Upper lobe of left lung (tissue), 6 donors: Measurements from ENCODE around the gene SOCS7. TPM values are rescaled to one million over a fixed set of nuclear protein-coding genes. Genes with fewer than 3 reads are reported as not detected.

ENCODE experiments used
- ATAC-seq, 2 donors: fragments of 200-7000 bp; cut with Tn5 transposase; one replicate each; pipeline ENCODE4 v1.9.1; 2022; ENCODE audit warnings: mild to moderate bottlenecking in 2 of 2, moderate library complexity in 2 of 2; ENCODE audit not compliant: low FRiP score in 2 of 2
- DNase-seq, 2 donors: peaks; one replicate each; pipeline ENCODE4 v3.0.0-alpha.2; 2019 to 2020
- H3K27ac ChIP-seq, 4 donors: fragments of 200-600 bp; sonication (generic); one replicate each; pipeline ENCODE4 v1.5.1; 2016 to 2019
- H3K27me3 ChIP-seq, 4 donors: fragments of 200-600 bp; sonication (generic); one replicate each; pipeline ENCODE4 v1.5.1; 2017 to 2019
- H3K36me3 ChIP-seq, 4 donors: fragments of 200-600 bp; sonication (generic); one replicate each; pipeline ENCODE4 v1.5.1; 2016 to 2019
- H3K4me1 ChIP-seq, 4 donors: fragments of 200-600 bp; sonication (generic); one replicate each; pipeline ENCODE4 v1.5.1; 2018 to 2019
- H3K4me3 ChIP-seq, 4 donors: fragments of 200-600 bp; sonication (generic); one replicate each; pipeline ENCODE4 v1.5.1; 2017 to 2019; ENCODE audit warnings: mild to moderate bottlenecking in 2 of 4, moderate library complexity in 1 of 4
- H3K9me3 ChIP-seq, 4 donors: fragments of 200-600 bp; sonication (generic); one replicate each; pipeline ENCODE4 v1.5.1; 2018 to 2019
- EP300 ChIP-seq, 4 donors: sonication (generic); formaldehyde crosslinking; IDR thresholded peaks; one replicate each; pipeline ENCODE4 v1.5.1; 2017; ENCODE audit warnings: antibody characterized with exemption in 4 of 4, control low read depth in 2 of 4
- POLR2A ChIP-seq, 4 donors: fragments of 450-650 bp; IDR thresholded peaks; one replicate each; pipeline ENCODE4 v1.5.1; 2016 to 2017; ENCODE audit warnings: antibody characterized with exemption in 4 of 4, mild to moderate bottlenecking in 2 of 4
- POLR2AphosphoS5 ChIP-seq, 2 donors: sonication (generic); formaldehyde crosslinking; IDR thresholded peaks; one replicate each; pipeline ENCODE4 v1.5.1; 2017; ENCODE audit warnings: antibody characterized with exemption in 2 of 2
- WGBS, 2 donors: methylation state at CpG; one replicate each; pipeline ENCODE4 v1.1.5; 2017 to 2018; 5-methylcytosine and 5-hydroxymethylcytosine counted together
- total RNA-seq, 6 donors: library from RNA; depleted of rRNA in 4 of 6; stranded (reverse); fragments of >200 nt in 4 of 6; gene quantifications; one replicate each; pipeline versions ENCODE4 v1.1.0 to v1.2.1, GENCODE V29; 2016 to 2021
- TF ChIP-seq, protein P1 (sequence below), 6 experiments: fragments of 450-650 bp in 4 of 6; fragments of 200-600 bp in 2 of 6; sonication (generic) in 2 of 6; IDR thresholded peaks; one replicate each; pipeline ENCODE4 v1.5.1; 2016 to 2019; ENCODE audit warnings: antibody characterized with exemption in 6 of 6
- donor health status: DM: no; HTN: no; CAD: no; lungs with moderate emphysema.
- donor health status: DM: no; HTN: yes; CAD: no; lungs with severe emphysema.

The SOCS7 gene
- total RNA-seq, 6 donors from 2014 or later = 17.5 to 40.4 (median 23.3) TPM

DNA sequence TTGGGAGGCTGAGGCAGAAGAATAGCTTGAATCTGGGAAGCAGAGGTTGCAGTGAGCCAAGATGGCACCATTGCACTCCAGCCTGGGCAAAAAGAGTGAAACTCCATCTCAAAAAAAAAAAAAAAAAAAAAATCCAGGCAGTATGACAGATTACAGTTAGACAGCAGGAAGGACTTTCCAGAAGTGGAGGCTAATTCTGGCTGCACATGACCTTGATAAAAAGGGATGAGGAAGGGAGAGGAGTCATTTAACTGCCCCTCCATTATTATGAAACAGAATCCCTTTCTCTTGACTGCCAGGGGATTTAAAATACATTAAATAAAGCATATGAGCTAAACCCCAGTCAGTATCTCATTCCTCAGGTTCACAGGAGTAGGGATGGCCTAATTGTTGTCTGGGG lies 74.8 kb downstream of the SOCS7 start:
- TF ChIP-seq, protein P1, sequence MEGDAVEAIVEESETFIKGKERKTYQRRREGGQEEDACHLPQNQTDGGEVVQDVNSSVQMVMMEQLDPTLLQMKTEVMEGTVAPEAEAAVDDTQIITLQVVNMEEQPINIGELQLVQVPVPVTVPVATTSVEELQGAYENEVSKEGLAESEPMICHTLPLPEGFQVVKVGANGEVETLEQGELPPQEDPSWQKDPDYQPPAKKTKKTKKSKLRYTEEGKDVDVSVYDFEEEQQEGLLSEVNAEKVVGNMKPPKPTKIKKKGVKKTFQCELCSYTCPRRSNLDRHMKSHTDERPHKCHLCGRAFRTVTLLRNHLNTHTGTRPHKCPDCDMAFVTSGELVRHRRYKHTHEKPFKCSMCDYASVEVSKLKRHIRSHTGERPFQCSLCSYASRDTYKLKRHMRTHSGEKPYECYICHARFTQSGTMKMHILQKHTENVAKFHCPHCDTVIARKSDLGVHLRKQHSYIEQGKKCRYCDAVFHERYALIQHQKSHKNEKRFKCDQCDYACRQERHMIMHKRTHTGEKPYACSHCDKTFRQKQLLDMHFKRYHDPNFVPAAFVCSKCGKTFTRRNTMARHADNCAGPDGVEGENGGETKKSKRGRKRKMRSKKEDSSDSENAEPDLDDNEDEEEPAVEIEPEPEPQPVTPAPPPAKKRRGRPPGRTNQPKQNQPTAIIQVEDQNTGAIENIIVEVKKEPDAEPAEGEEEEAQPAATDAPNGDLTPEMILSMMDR (IDR thresholded peaks at IDR 0.05) = no peak
- TF ChIP-seq EP300 (IDR thresholded peaks at IDR 0.05) = no peak
- no peak for TF ChIP-seq POLR2AphosphoS5 (IDR thresholded peaks at IDR 0.05)
- TF ChIP-seq POLR2A (IDR thresholded peaks at IDR 0.05) = no peak
- peaks cover 34 to 65% (median 46%) of the 10 kb centered on the region in 4 donors for H3K4me1 ChIP-seq
- H3K4me3 ChIP-seq = no peak overlapping the region
- no peak for DNase-seq
- H3K27me3 ChIP-seq = no peaks in the 10 kb centered on the region
- no peak for ATAC-seq
- H3K9me3 ChIP-seq = no peaks in the 10 kb centered on the region
- no peaks in the 10 kb centered on the region for H3K36me3 ChIP-seq
- peak overlapping the region in 2 of 4 donors; percentile 88 to 93 for H3K27ac ChIP-seq

DNA sequence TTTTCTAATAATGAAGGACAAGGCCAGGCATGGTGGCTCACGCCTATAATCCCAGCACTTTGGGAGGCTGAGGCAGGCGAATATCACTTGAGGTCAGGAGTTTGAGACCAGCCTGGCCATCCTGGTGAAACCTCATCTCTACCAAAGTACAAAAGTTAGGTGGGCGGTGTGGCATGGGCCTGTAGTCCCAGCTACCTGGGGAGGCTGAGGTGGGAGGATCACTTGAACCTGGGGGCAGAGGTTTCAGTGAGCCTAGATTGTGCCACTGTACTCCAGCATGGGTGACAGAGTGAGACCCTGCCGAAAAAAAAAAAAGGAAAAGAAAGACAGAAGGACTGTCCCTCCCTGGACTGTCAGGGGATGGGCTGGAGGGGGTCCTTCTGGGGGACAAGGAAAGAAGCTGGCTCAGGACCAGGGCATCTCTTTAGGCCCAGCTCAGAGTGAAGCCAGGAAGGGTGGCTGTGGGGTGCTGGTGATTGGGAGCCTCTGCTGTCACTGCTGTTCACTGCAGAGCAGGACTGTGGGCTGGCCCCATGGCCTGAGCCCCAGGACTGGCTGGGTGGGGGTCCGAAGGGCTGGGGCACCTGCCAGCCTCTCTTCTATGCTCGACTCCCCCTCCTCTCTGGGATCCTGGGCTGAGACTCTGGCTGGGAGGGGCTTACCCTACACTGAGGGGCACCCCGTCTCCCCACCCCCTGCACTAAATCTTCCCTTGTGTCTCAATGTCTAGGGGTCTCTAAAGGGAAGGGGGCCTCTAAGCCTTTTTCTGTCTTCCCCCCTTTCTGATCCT lies 75.7 kb downstream of the SOCS7 start:
- peak overlapping the region; percentile 86 to 93 (median 88) for H3K27ac ChIP-seq

GRCh38 chr17:38428112-38428642 lies 76.5 kb downstream of the SOCS7 start, which contains the start of gene ARHGAP23:
ARHGAP23 (plus strand) TSS chr17:38428464; CDS start chr17:38428486, 22 bp downstream.
- Histone ChIP-seq H3K36me3 (no peaks in the 10 kb centered on the region), H3K27me3 (no peaks in the 10 kb centered on the region), H3K9me3 (no peaks in the 10 kb centered on the region), H3K27ac (peak within 1 kb of the TSS; percentile 86 to 93 (median 88)), H3K4me3 (peak within 1 kb of the TSS; percentile 68 to 90 (median 80)), H3K4me1 (peaks cover 33 to 63% (median 46%) of the 10 kb centered on the region in 4 donors)
- TF ChIP-seq, protein P1 (IDR thresholded peaks at IDR 0.05) = no peak
- no peak for TF ChIP-seq POLR2A (IDR thresholded peaks at IDR 0.05)
- TF ChIP-seq POLR2AphosphoS5 (IDR thresholded peaks at IDR 0.05) = peak in 1 of 2 donors; percentile 37
- TF ChIP-seq EP300 (IDR thresholded peaks at IDR 0.05) = no peak
- WGBS, 2 donors = 0 to 2% methylated on average over 6 to 7 of the region's 46 CpGs
- DNase-seq (peak; percentile 81 to 91), ATAC-seq (peak; percentile 36 to 80)

More for the DNA sequence above, 75.7 kb downstream of the SOCS7 start:
- 59 to 66% methylated on average over 7 of the region's 7 CpGs for WGBS, 2 donors
- DNase-seq = peak in 1 of 2 donors; percentile 40
- ATAC-seq = no peak
- no peak for TF ChIP-seq POLR2A (IDR thresholded peaks at IDR 0.05)
- no peak for TF ChIP-seq EP300 (IDR thresholded peaks at IDR 0.05)
- TF ChIP-seq, protein P1 (IDR thresholded peaks at IDR 0.05) = no peak
- no peak for TF ChIP-seq POLR2AphosphoS5 (IDR thresholded peaks at IDR 0.05)
- no peaks in the 10 kb centered on the region for H3K9me3 ChIP-seq
- no peaks in the 10 kb centered on the region for H3K27me3 ChIP-seq
- H3K36me3 ChIP-seq = no peaks in the 10 kb centered on the region
- H3K4me1 ChIP-seq = peaks cover 33 to 63% (median 46%) of the 10 kb centered on the region in 4 donors
- H3K4me3 ChIP-seq = peak overlapping the region; percentile 5 to 90 (median 76)

- peak; percentile 24 to 70 for ATAC-seq
- 1% methylated on average over 25 of the region's 56 CpGs; no CpG with 5 or more reads in 1 of the 2 donors for WGBS, 2 donors
- no peaks in the 10 kb centered on the region for H3K36me3 ChIP-seq
- H3K4me3 ChIP-seq = peak overlapping the region; percentile 68 to 90 (median 80)
- peaks cover 33 to 61% (median 46%) of the 10 kb centered on the region in 4 donors for H3K4me1 ChIP-seq
- no peaks in the 10 kb centered on the region for H3K27me3 ChIP-seq
- H3K9me3 ChIP-seq = no peaks in the 10 kb centered on the region
- H3K27ac ChIP-seq = peak overlapping the region; percentile 86 to 93 (median 88)
- no peak for TF ChIP-seq EP300 (IDR thresholded peaks at IDR 0.05)
- no peak for TF ChIP-seq POLR2A (IDR thresholded peaks at IDR 0.05)
- peak; percentile 8 to 19 for TF ChIP-seq POLR2AphosphoS5 (IDR thresholded peaks at IDR 0.05)
- peak; percentile 50 to 89 for DNase-seq
Observed at GRCh38 chr17:38428643-38429371, 77.2 kb downstream of the SOCS7 start.
